Measurements from ENCODE around the gene THBS3. TPM values are rescaled to one million over a fixed set of nuclear protein-coding genes. Genes with fewer than 3 reads are reported as not detected.

THBS3 gene
- total and polyA plus RNA-seq, 2 of the 13 experiments (the other 11 are each of a cell fraction or from before 2014, with no cell fraction given): 0.86 to 3.6 TPM

GRCh38 chr1:155209312-155209721 lies 1.6 kb upstream of the THBS3 start (continued):
- TF ChIP-seq ZBTB33 (CRISPR knock-in tag; IDR thresholded peaks at IDR 0.05) (no peak), KDM5B (CRISPR knock-in tag; IDR thresholded peaks at IDR 0.05; ENCODE audit: borderline replicate concordance) (no peak), SMAD3 (CRISPR knock-in tag; IDR thresholded peaks at IDR 0.05) (no peak), ZNF709 (CRISPR knock-in tag; IDR thresholded peaks at IDR 0.05) (no peak), SOX5 (CRISPR knock-in tag; IDR thresholded peaks at IDR 0.05; ENCODE audit: borderline replicate concordance) (0 out of 2 replicates have a peak, but pooled peaks have one; percentile 16), GATA4 (IDR thresholded peaks at IDR 0.05; ENCODE audit: borderline replicate concordance, low read depth) (no peak), MED13 (CRISPR knock-in tag; IDR thresholded peaks at IDR 0.05) (no peak), PRDM4 (CRISPR knock-in tag; IDR thresholded peaks at IDR 0.05; ENCODE audit: borderline replicate concordance) (no peak), ZIK1 (CRISPR knock-in tag; IDR thresholded peaks at IDR 0.05; ENCODE audit: borderline replicate concordance, low read depth) (no peak), SNAPC2 (CRISPR knock-in tag; IDR thresholded peaks at IDR 0.05) (no peak), CEBPZ (IDR thresholded peaks at IDR 0.05; ENCODE audit: low read length) (no peak), ZFYVE20 (CRISPR knock-in tag; IDR thresholded peaks at IDR 0.05; ENCODE audit: borderline replicate concordance, low read depth) (no peak), REST (IDR thresholded peaks at IDR 0.05; ENCODE audit: borderline replicate concordance in 1 of 2, low read depth in 1 of 2, low read length in 2 of 2) (peak in 1 of 2 experiments; percentile 43; a peak in 1 of 4 replicates), CTCF (CRISPR knock-in tag; IDR thresholded peaks at IDR 0.05) (0 out of 2 replicates have a peak, but pooled peaks have one; percentile 4), RAD51 (IDR thresholded peaks at IDR 0.05; ENCODE audit: borderline replicate concordance) (no peak), PHF8 (CRISPR knock-in tag; IDR thresholded peaks at IDR 0.05) (0 out of 2 replicates have a peak, but pooled peaks have one; percentile 65)
